GM15510 (cell line): Measurements from ENCODE around the gene USH2A.

ENCODE experiments used
- POLR2A ChIP-seq: IDR thresholded peaks from 3 replicates; pipeline ENCODE4 v1.6.1; 2011; ENCODE audit warnings: borderline replicate concordance; ENCODE audit not compliant: insufficient read length; ENCODE audit errors: extremely low read depth

Gene USH2A

DNA sequence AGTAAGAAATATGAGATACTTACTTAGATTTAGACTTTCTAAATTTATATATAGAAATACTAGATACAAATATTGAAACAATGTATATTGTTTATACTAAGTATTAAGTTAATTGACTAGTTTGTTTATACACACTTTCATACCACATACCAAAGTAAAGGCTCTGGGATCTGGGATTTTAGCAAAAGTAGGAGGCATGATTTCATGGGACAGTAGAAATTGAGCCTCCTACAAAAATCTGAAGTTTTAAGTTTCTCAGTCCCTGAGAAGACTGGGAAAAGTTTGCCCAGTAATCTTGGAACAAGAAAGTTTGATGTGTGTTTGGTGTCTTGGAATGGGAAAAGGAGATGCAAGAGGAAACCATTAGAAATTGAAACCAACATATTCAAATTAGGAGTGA is 825.3 kb downstream of the USH2A start:
- no peak for TF ChIP-seq POLR2A

DNA sequence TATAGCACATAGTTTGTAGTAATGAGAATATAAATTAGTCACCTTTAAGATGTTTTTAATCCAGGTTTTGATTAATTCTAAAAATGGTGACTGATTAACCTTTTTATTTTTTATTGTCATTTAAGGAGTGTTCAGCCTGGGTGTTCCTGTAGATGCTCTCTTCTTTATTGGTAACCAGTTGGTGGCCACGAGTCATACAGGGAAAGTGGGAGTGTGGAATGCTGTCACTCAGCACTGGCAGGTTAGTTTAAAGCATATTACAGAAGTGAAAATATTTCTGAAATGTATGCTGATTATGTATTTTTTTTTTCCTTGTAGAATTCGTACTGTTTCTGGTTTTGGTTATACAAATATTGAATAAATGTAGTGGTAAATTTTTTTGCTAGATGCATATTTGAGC is 828.0 kb downstream of the USH2A start:
- TF ChIP-seq POLR2A, result no peak

DNA sequence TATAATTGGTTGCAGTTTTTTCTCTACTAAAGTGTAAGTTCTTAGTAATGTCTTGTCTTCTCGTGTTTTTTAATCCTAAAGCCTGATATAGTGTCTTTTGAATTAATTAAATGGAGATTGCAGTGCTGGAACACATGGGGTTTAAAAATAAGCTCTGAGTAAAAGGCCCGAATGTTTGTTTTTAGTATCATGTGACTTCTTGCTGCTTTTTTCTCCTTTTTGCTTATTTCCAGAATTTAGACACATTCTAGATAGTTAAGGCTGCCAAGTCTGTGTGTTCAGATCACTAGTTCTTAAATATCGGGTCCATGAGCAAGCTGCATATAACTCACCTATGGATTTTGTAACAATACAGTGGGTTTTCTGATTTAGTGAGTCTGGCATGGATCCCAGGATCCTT is 828.6 kb downstream of the USH2A start:
- no peak for TF ChIP-seq POLR2A

DNA sequence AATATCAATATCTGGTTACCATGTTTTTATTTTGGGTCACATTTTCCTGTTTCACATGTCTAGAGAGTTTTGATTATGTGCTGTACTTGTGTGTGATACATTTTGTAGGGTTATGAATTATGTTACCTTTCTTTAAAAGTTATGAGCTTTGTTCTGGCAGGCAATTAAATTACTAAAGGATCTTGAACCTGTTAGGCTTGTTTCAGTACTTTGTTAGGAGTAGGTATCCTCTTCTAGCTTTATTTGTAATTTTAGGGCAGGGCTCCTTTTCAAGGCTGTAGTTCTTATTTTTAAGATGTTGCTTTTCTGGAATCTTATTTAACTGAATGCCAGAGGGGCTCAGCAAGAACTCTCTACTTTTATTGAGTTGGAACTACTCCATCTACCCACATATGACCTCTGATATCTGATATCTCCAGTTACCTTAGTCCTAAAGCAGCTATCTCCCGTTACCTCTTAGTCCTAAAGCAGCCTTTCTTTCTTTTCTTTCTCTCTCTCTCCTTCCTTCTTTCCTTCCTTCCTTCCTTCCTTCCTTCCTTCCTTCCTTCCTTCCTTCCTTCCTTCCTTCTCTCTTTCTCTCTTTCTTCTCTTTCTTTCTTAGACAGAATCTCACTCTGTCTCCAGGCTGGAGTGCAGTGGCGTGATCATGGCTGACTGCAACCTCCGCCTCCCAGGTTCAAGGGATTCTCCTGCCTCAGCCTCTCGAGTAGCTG is 832.3 kb downstream of the USH2A start:
- no peak for TF ChIP-seq POLR2A

DNA sequence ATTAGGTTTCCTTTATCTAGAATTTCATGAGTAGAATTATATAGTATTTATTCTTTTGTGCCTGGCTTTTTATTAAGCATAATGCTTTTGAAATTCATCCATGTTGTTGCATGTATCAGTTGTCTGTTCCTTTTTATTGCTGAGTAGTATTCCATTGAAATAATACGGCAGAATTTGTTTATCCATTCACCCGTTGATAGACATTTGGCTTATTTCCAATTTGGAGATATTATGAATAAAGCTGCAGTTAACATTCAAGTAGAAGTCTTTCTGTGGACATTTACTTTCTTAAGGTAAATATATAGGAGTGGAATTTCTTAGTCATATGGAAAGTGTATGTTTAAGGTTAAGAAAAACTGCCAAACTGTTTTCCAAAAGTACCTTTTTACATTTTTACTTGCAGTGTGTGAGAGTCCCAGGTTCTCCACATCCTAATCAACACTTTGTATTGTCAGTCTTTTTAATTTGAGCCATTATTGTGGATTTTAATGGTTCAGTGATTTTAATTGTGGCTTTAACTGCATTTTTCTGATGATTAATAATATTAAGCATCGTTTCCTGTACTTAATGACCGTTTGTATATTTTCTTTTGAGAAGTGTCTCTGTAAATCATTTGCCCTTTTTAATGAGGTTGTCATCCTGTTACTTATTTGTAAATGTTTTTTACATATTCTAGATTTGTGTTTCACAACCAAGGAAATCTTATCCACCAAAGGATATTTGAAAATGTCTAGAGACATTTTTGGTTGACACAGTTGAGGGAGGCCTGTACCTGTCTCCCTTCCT is 833.4 kb downstream of the USH2A start:
- TF ChIP-seq POLR2A, result no peak

DNA sequence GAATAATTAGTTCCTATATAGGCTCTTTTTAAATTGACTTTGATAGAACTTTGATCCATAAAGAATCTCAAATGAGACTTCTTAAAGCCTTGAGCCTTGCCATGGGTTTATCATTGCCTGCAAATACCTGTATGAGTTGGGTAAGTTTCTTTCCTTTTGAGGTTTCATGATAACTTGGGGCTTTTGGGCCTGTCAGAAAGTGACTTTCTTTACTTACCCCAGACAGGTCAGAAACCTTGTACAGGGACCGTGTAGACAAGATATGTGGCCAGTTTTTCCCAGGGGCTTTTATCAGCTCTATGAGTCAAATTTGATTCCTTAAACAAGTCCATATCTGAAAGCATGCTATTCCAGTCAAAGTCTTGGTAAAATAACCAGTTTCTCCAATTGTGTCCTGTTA is 838.9 kb downstream of the USH2A start:
- no peak for TF ChIP-seq POLR2A

DNA sequence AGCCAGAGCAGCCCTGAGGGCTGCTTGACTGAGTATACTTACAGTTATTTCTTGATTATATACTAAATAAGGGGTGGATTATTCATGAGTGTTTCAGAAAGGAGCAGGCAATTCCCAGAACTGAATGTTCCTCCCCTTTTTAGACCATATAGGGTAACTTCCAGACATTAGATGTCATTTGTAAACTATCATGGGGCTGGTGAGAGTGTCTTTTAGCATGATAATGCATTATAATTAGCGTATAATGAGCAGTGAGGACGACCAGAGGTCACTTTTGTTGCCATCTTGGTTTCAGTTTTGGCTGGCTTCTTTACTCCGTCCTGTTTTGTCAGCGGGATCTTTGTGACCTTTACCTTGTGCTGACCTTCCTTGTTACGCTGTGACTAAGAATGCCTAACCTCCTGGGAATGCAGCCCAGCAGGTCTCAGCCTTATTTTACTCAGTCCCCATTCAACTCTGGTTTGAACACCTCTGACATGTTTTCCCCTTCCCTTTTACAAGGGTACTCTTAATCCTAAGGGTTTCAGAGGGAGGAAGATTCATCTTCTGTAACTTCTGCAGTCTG is 840.0 kb downstream of the USH2A start:
- no peak for TF ChIP-seq POLR2A

DNA sequence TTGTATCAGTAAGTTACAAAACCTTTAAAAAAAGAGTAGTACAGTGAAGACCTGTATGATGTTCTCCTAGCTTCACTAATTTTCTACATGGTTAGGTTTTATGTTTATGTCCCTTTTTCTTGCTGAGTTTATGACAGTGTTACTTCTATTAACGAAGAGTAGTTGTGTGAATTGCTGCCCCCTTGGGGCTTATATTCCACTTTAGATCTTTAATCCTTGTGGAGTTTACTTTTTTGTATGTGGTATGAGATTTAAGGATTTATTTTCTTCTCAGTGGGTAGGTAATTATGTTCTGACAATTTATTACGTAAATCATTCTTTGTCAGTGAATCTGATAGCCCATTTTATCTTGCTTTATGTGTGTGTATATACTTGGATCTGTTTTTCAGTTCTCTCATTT is 841.4 kb downstream of the USH2A start:
- TF ChIP-seq POLR2A, result no peak
